IMR-90 (cell line): ENCODE results near the gene ALDH2. TPM values are rescaled to one million over a fixed set of nuclear protein-coding genes. Genes with fewer than 3 reads are reported as not detected.

Source experiments
- ATAC-seq: fragments of 200-7000 bp; cut with Tn5 transposase; 2 replicates; pipeline ENCODE4 v1.9.1; 2020; ENCODE audit warnings: low read depth, mild to moderate bottlenecking, moderate library complexity
- BruUV-seq: library from RNA; stranded (reverse); fragments of 400-500 nt; replicated peaks from 2 replicates; lab custom pipeline; 2021; lab: Mats Ljungman, UMichigan
- CTCF ChIA-PET: fragments of 300-600 bp; formaldehyde crosslinking; extraction: SDS; loops from one replicate; lab custom pipeline; 2021; ENCODE audit warnings: antibody characterized with exemption; lab: Yijun Ruan, JAX
- POLR2A ChIA-PET: fragments of 300-600 bp; sonication (Branson Sonifier 250); formaldehyde crosslinking; loops from one replicate; lab custom pipeline; 2022; ENCODE audit warnings: antibody characterized with exemption; ENCODE audit not compliant: unreplicated experiment; lab: Charles Lee
- DNase-seq: peaks from one replicate; pipeline ENCODE4 v3.0.0; 2013
- H2AFZ ChIP-seq: replicated peaks from 2 replicates; pipeline ENCODE3; 2013; ENCODE audit warnings: low read length, mild to moderate bottlenecking; ENCODE audit not compliant: poor library complexity
- H2AK5ac ChIP-seq: 2 replicates; pipeline ENCODE4 v1.6.1; 2013; ENCODE audit warnings: low read depth, low read length, inconsistent platforms
- H2AK9ac ChIP-seq: replicated peaks from 2 replicates; pipeline ENCODE3; 2013; ENCODE audit warnings: mild to moderate bottlenecking, low read depth, low read length, moderate library complexity; ENCODE audit not compliant: poor library complexity
- H2BK120ac ChIP-seq: 2 replicates; pipeline ENCODE4 v1.6.1; 2013; ENCODE audit warnings: low read depth, low read length, inconsistent platforms
- H2BK15ac ChIP-seq: 3 replicates; pipeline ENCODE4 v1.6.1; 2013; ENCODE audit warnings: low read depth, low read length, inconsistent platforms
- H2BK20ac ChIP-seq: 2 replicates; pipeline ENCODE4 v1.6.1; 2013; ENCODE audit warnings: low read depth, mild to moderate bottlenecking, inconsistent platforms, low read length, moderate library complexity
- H2BK5ac ChIP-seq: 2 replicates; pipeline ENCODE4 v1.6.1; 2013; ENCODE audit warnings: mild to moderate bottlenecking, low read depth, low read length, inconsistent platforms; ENCODE audit not compliant: poor library complexity, severe bottlenecking
- H3K14ac ChIP-seq: replicated peaks from 2 replicates; pipeline ENCODE4 v1.6.1; 2013; ENCODE audit warnings: low read depth, low read length, inconsistent platforms
- H3K18ac ChIP-seq: 2 replicates; pipeline ENCODE4 v1.6.1; 2013; ENCODE audit warnings: low read depth, low read length, control low read depth
- H3K23ac ChIP-seq: 2 replicates; pipeline ENCODE4 v1.6.1; 2013; ENCODE audit warnings: low read depth, low read length, inconsistent platforms
- H3K27ac ChIP-seq: 2 replicates; pipeline ENCODE4 v1.5.1; 2013; ENCODE audit warnings: mild to moderate bottlenecking, control low read depth, low read length; ENCODE audit not compliant: insufficient read depth
- H3K27me3 ChIP-seq: 2 replicates; pipeline ENCODE4 v1.6.1; 2013; ENCODE audit warnings: low read length; ENCODE audit not compliant: control insufficient read depth, insufficient read depth
- H3K36me3 ChIP-seq: 2 replicates; pipeline ENCODE4 v1.6.1; 2013; ENCODE audit warnings: low read length, mixed read lengths; ENCODE audit not compliant: control insufficient read depth, insufficient read depth
- H3K4ac ChIP-seq: 2 replicates; pipeline ENCODE4 v1.6.1; 2013; ENCODE audit warnings: low read depth, low read length, inconsistent platforms
- H3K4me1 ChIP-seq: 2 replicates; pipeline ENCODE4 v1.6.1; 2013; ENCODE audit warnings: low read length, mixed read lengths; ENCODE audit not compliant: control insufficient read depth, insufficient read depth
- H3K4me2 ChIP-seq: 2 replicates; pipeline ENCODE4 v1.6.1; 2013; ENCODE audit warnings: low read depth, mild to moderate bottlenecking, control low read depth, low read length, moderate library complexity
- H3K4me3 ChIP-seq: 2 replicates; pipeline ENCODE4 v1.5.1; 2013; ENCODE audit warnings: low read depth, mild to moderate bottlenecking, control low read depth, low read length, moderate library complexity; ENCODE audit not compliant: insufficient read depth
- H3K56ac ChIP-seq: 2 replicates; pipeline ENCODE4 v1.6.1; 2013; ENCODE audit warnings: low read length, inconsistent platforms; ENCODE audit not compliant: insufficient read depth; ENCODE audit errors: extremely low read depth
- H3K79me1 ChIP-seq, 2 experiments: 2 replicates each; pipeline ENCODE4 v1.6.1; 2013; ENCODE audit warnings: low read length in 2 of 2, inconsistent platforms in 1 of 2, low read depth in 1 of 2
- H3K9ac ChIP-seq: 2 replicates; pipeline ENCODE4 v1.6.1; 2013; ENCODE audit warnings: low read depth, low read length, control low read depth
- H3K9me1 ChIP-seq: 2 replicates; pipeline ENCODE4 v1.6.1; 2013; ENCODE audit warnings: low read length, inconsistent platforms; ENCODE audit not compliant: insufficient read depth
- H3K9me3 ChIP-seq: 2 replicates; pipeline ENCODE4 v1.6.1; 2013; ENCODE audit warnings: low read length; ENCODE audit not compliant: control insufficient read depth, insufficient read depth
- H4K20me1 ChIP-seq: 2 replicates; pipeline ENCODE4 v1.6.1; 2013; ENCODE audit warnings: low read length, inconsistent platforms; ENCODE audit not compliant: insufficient read depth
- H4K5ac ChIP-seq: 2 replicates; pipeline ENCODE4 v1.6.1; 2013; ENCODE audit warnings: mild to moderate bottlenecking, low read depth, low read length, control low read depth
- H4K8ac ChIP-seq, 2 experiments: 2 replicates each; pipeline ENCODE4 v1.6.1; 2013; ENCODE audit warnings: low read depth in 2 of 2, low read length in 2 of 2, control low read depth in 1 of 2, inconsistent platforms in 1 of 2
- H4K91ac ChIP-seq: 2 replicates; pipeline ENCODE4 v1.6.1; 2013; ENCODE audit warnings: low read depth, low read length, inconsistent platforms; ENCODE audit not compliant: insufficient read depth
- MAFK ChIP-seq: IDR thresholded peaks from 2 replicates; pipeline ENCODE4 v1.6.1; 2012; ENCODE audit warnings: low read depth, low read length, improper control_type of control experiment
- SMC3 ChIP-seq: fragments of 150-350 bp; IDR thresholded peaks from 2 replicates; pipeline ENCODE4 v1.6.1; 2016; ENCODE audit warnings: low read depth, mild to moderate bottlenecking, antibody characterized with exemption, low read length, moderate library complexity
- WGBS, 2 experiments: methylation state at CpG; one replicate each; pipeline versions ENCODE4 v1.1.5 to v1.1.7; 2013; ENCODE audit warnings: missing lambda C conversion rate in 2 of 2; ENCODE audit not compliant: insufficient read length in 1 of 2; ENCODE audit errors: extremely low coverage in 2 of 2; 5-methylcytosine and 5-hydroxymethylcytosine counted together
- dilution Hi-C: fragments of 300-500 bp; cut with HindIII; formaldehyde crosslinking; loops from one replicate; pipeline ENCODE4 v1.14.3; 2018; ENCODE audit warnings: low sequenced_read_pairs; ENCODE audit not compliant: unreplicated experiment
- in situ Hi-C: fragments of 300-500 bp; cut with MboI; formaldehyde crosslinking; loops from 3 replicates; pipeline ENCODE4 v1.14.3; 2019; ENCODE audit warnings: low sequenced_read_pairs, inconsistent platforms, mixed read lengths
- intact Hi-C: fragments of 100-400 bp; cut with micrococcal nuclease; formaldehyde crosslinking; loops from 2 replicates; pipeline ENCODE4 v1.10.0; 2022
- polyA plus RNA-seq, 3 experiments: library from polyadenylated mRNA; depleted of rRNA; stranded (reverse); fragments of >200 nt; gene quantifications; 2 replicates each; pipeline ENCODE4 v1.2.3, GENCODE V29; 2012; ENCODE audit warnings: low replicate concordance in 1 of 3
- total RNA-seq: library from RNA; depleted of rRNA; stranded (reverse); fragments of >200 nt; gene quantifications from 2 replicates; pipeline ENCODE4 v1.2.3, GENCODE V29; 2012

ALDH2 gene
- total and polyA plus RNA-seq, 2 of the 4 experiments (the other 2 are of a cell fraction) = 16.0 to 41.2 TPM

GRCh38 chr12:111858778-111859177 lies 92.0 kb downstream of the ALDH2 start:
- ATAC-seq = no peak
- no CpG with 5 or more reads among the region's 7 CpGs for WGBS, 2 experiments

More at GRCh38 chr12:111858778-111859177, 92.0 kb downstream of the ALDH2 start:
- H4K5ac ChIP-seq = no peak overlapping the region
- no peak overlapping the region for H3K4me2 ChIP-seq
- H3K79me1 ChIP-seq = peaks cover 17 to 47% of the 10 kb centered on the region in 2 experiments
- H4K8ac ChIP-seq = no peak overlapping the region
- peaks cover 7% of the 10 kb centered on the region for H3K36me3 ChIP-seq
- no peak overlapping the region for H2AK9ac ChIP-seq
- H2AK5ac ChIP-seq = no peak overlapping the region
- no peak overlapping the region for H2BK5ac ChIP-seq
- in situ Hi-C loops (no loop called here), intact Hi-C loops (no loop called here), dilution Hi-C loops (no loop called here)
- no peak overlapping the region for H3K9ac ChIP-seq
- H3K4ac ChIP-seq = no peak overlapping the region
- no peak overlapping the region for H2AFZ ChIP-seq
- DNase-seq = no peak
- ChIA-PET POLR2A (no interaction called here), CTCF (interaction anchor here (0.6 kb wide), 1 partner anchor 11 kb away, joined by 3 read pairs; no protein-coding TSS in a partner anchor)
- H4K20me1 ChIP-seq = peaks cover 30% of the 10 kb centered on the region
- no TSS peak for BruUV-seq
- H3K27me3 ChIP-seq = no peaks in the 10 kb centered on the region
- H3K23ac ChIP-seq = no peak overlapping the region
- H3K56ac ChIP-seq = no peak overlapping the region
- no peak overlapping the region for H3K4me3 ChIP-seq
- 0 out of 2 replicates have a peak, but pooled peaks have one; percentile 7 for TF ChIP-seq MAFK
- no peak for TF ChIP-seq SMC3
- H3K18ac ChIP-seq = no peak overlapping the region
- no peak overlapping the region for H2BK20ac ChIP-seq
- peaks cover 7% of the 10 kb centered on the region; the same call in 1 of the 2 replicates for H3K9me1 ChIP-seq
- no peaks in the 10 kb centered on the region for H3K4me1 ChIP-seq
- H4K91ac ChIP-seq = no peak overlapping the region
- no peak overlapping the region for H3K27ac ChIP-seq
- H3K9me3 ChIP-seq = peaks cover 3% of the 10 kb centered on the region; the same call in 1 of the 2 replicates
- no peak overlapping the region for H2BK15ac ChIP-seq
- H2BK120ac ChIP-seq = no peak overlapping the region
- no peak overlapping the region for H3K14ac ChIP-seq
